Measurements from ENCODE around the gene MYD88. TPM values are rescaled to one million over a fixed set of nuclear protein-coding genes. Genes with fewer than 3 reads are reported as not detected.

MYD88 gene
- total RNA-seq, 1 donor from 2014 or later, result 7.5 TPM

Other genes with a start within 250 kb of the MYD88 start
- 2.7 TPM for gene VILL, start 147.9 kb upstream of the MYD88 start, total RNA-seq
- gene PLCD1, start 109.0 kb upstream of the MYD88 start, total RNA-seq, result 6.9 TPM
- gene DLEC1, start 99.5 kb upstream of the MYD88 start, total RNA-seq, result 1.1 TPM
- gene ACAA1, start 1.5 kb upstream of the MYD88 start, total RNA-seq, result 107 TPM
- 22.4 TPM for gene OXSR1, start 26.9 kb downstream of the MYD88 start, total RNA-seq
- gene SLC22A13, start 127.2 kb downstream of the MYD88 start, total RNA-seq, result not detected
- gene SLC22A14, start 143.6 kb downstream of the MYD88 start, total RNA-seq, result not detected
- 0.45 TPM for gene XYLB, start 208.1 kb downstream of the MYD88 start, total RNA-seq

Data from left ventricle myocardium superior (tissue), 1 donor.